Left ventricle myocardium inferior (tissue), 1 donor: Measurements from ENCODE around the gene CEACAM5. TPM values are rescaled to one million over a fixed set of nuclear protein-coding genes. Genes with fewer than 3 reads are reported as not detected.
"Not testable (repeated sequence)": the region's sequence is repeated elsewhere in the genome, so short reads cannot be mapped to it uniquely, and the experiment has no call there.

Experiments used
- DNase-seq: peaks from one replicate; pipeline ENCODE4 v3.0.0-alpha.2; 2020
- H3K27ac ChIP-seq: fragments of 200-600 bp; replicated peaks from 2 replicates; pipeline ENCODE4 v1.8.0; 2021
- H3K27me3 ChIP-seq: fragments of 200-600 bp; 2 replicates; pipeline ENCODE4 v1.8.0; 2021; ENCODE audit warnings: low read depth
- H3K36me3 ChIP-seq: fragments of 200-600 bp; 2 replicates; pipeline ENCODE4 v1.8.0; 2021
- H3K4me1 ChIP-seq: fragments of 200-600 bp; 2 replicates; pipeline ENCODE4 v1.8.0; 2021
- H3K4me3 ChIP-seq: fragments of 200-600 bp; 2 replicates; pipeline ENCODE4 v1.8.0; 2021; ENCODE audit warnings: mild to moderate bottlenecking, moderate library complexity
- H3K9me3 ChIP-seq: fragments of 200-600 bp; replicated peaks from 2 replicates; pipeline ENCODE4 v1.8.0; 2021
- intact Hi-C: fragments of 100-400 bp; cut with micrococcal nuclease; formaldehyde crosslinking; loops from one replicate; pipeline ENCODE4 v1.11.0; 2022
- total RNA-seq: library from RNA; stranded (reverse); fragmentation: NEBNext Ultra II Directional; extraction: Animal tissue kit (Norgen Biotek cat#: 25700); gene quantifications from one replicate; pipeline ENCODE4 v1.2.1, GENCODE V29; 2021
- TF ChIP-seq, protein P1 (sequence below): fragments of 200-600 bp; IDR thresholded peaks from 2 replicates; pipeline ENCODE4 v1.8.0; 2021; ENCODE audit warnings: antibody characterized with exemption, mild to moderate bottlenecking, borderline replicate concordance
- donor health status: DM: no; HTN: yes; CAD: no; lungs with severe emphysema.

The CEACAM5 gene
- total RNA-seq, 1 donor from 2014 or later, result 0.19 TPM

DNA sequence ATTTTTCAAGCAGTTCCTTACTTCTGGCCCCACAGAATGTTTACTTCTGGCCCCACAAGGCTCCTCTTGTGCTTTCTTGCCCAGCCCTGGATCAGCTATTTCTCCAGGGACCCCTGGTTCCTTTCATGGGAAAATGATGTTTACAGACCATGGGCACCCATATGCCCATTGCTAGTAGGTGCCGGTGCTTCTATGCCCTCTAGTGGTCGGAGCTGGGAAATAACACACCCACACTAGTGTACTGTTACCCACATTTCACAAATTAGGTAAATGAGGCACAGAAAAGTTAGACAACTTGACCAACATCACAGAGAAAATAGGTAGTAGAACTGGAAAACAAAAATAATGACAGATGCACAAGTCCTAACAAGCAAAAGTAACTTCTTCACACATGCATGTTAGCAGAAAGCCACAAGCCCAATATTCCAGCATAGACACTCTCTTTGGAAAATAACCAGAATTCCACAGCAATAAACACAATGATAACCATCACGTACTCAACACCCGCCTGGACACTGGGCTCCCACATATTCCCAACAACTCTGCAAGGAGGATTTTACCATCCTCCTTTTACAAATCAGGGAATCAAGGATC, 45.6 kb downstream of the CEACAM5 start:
- peaks cover 53% of the 10 kb centered on the region for H3K27me3 ChIP-seq
- no peak overlapping the region for H3K27ac ChIP-seq
- intact Hi-C loops, result no loop called here

DNA sequence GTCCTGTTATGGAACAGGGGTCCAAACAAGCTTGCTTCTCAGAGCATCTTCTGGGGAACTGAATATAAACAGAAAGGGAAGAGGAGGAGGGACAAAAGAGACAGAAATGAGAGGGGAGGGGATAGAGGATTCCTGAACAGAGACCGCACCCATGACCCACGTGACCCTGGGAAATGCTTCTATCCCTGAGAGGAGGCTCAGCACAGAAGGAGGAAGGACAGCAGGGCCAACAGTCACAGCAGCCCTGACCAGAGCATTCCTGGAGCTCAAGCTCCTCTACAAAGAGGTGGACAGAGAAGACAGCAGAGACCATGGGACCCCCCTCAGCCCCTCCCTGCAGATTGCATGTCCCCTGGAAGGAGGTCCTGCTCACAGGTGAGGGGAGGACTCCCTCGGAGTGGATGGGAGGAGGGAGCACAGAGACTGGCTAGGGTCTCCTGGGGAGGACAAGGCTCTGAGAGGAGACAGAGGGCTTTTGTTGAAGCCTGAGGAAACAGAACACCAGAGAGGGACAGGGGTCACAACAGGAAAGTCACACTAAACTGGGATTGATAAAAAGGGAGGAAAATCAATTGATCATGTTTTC, 47.0 kb downstream of the CEACAM5 start, which contains the start of gene CEACAM6:
TSS of gene CEACAM6 (plus strand) at position 203 of the 586 bp plus-strand sequence. CDS start at position 312, 109 bp downstream.
- no peaks in the 10 kb centered on the region for H3K36me3 ChIP-seq
- peaks cover 66% of the 10 kb centered on the region for H3K27me3 ChIP-seq
- no peaks in the 10 kb centered on the region for H3K9me3 ChIP-seq
- H3K4me3 ChIP-seq, result no peak within 1 kb of the TSS
- no peak for DNase-seq
- TF ChIP-seq, protein P1, sequence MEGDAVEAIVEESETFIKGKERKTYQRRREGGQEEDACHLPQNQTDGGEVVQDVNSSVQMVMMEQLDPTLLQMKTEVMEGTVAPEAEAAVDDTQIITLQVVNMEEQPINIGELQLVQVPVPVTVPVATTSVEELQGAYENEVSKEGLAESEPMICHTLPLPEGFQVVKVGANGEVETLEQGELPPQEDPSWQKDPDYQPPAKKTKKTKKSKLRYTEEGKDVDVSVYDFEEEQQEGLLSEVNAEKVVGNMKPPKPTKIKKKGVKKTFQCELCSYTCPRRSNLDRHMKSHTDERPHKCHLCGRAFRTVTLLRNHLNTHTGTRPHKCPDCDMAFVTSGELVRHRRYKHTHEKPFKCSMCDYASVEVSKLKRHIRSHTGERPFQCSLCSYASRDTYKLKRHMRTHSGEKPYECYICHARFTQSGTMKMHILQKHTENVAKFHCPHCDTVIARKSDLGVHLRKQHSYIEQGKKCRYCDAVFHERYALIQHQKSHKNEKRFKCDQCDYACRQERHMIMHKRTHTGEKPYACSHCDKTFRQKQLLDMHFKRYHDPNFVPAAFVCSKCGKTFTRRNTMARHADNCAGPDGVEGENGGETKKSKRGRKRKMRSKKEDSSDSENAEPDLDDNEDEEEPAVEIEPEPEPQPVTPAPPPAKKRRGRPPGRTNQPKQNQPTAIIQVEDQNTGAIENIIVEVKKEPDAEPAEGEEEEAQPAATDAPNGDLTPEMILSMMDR, result no peak
- H3K4me1 ChIP-seq, result peaks cover 4% of the 10 kb centered on the region
- H3K27ac ChIP-seq, result no peak within 1 kb of the TSS
- intact Hi-C loops, result no loop called here

More for the DNA sequence above, 45.6 kb downstream of the CEACAM5 start:
- Histone ChIP-seq H3K4me1 (peaks cover 4% of the 10 kb centered on the region), H3K36me3 (no peaks in the 10 kb centered on the region), H3K4me3 (no peak overlapping the region), H3K9me3 (no peaks in the 10 kb centered on the region)
- no peak for DNase-seq
- TF ChIP-seq, protein P1, result peak; percentile 72

DNA sequence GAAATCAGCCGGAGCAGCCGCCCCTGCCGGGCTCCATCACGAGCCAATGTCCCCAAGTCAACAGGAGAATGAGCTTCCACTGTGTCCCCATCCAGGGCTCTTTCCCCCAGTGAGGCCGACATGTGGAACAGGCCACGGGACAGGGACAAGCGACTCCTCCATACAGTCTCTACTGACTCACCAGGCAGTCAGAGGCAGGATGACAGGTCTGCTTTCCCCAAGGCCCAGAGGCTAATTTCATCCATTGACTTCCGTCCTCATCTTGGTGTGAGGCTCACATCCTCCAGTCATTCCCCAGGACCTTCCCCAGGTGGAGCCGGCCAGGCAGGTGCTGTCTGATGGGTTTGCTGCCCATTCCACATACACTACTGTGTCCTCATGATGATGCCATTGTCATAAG, 50.4 kb downstream of the CEACAM5 start:
- TF ChIP-seq, protein P1, result no peak
- H3K4me3 ChIP-seq, result no peak overlapping the region
- no peak for DNase-seq
- intact Hi-C loops, result no loop called here
- H3K4me1 ChIP-seq, result no peaks in the 10 kb centered on the region
- H3K36me3 ChIP-seq, result no peaks in the 10 kb centered on the region
- no peak overlapping the region for H3K27ac ChIP-seq
- peaks cover 81% of the 10 kb centered on the region for H3K27me3 ChIP-seq
- no peaks in the 10 kb centered on the region for H3K9me3 ChIP-seq

DNA sequence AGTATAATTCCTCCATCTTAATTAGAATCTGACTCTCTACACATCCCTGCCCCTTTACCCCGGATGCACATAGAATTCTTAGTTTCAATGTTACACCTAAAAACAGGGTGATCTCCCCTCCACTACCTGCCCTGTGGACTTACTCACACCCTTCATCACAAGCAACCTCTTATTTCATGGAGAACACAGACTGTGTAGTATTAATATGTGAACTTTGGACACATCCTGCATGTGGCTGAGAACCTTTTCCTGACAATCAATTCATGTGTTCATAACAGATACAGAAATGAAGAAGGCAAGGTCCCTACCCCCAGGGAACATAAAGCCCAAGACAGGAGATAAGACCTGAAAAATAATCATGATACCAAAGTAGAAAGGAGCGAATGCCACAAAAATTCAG, 58.7 kb downstream of the CEACAM5 start:
- Histone ChIP-seq H3K4me3 (no peak overlapping the region), H3K4me1 (no peaks in the 10 kb centered on the region), H3K27ac (no peak overlapping the region), H3K9me3 (no peaks in the 10 kb centered on the region), H3K27me3 (peaks cover 91% of the 10 kb centered on the region), H3K36me3 (no peaks in the 10 kb centered on the region)
- TF ChIP-seq, protein P1, result no peak
- no peak for DNase-seq
- intact Hi-C loops, result no loop called here

DNA sequence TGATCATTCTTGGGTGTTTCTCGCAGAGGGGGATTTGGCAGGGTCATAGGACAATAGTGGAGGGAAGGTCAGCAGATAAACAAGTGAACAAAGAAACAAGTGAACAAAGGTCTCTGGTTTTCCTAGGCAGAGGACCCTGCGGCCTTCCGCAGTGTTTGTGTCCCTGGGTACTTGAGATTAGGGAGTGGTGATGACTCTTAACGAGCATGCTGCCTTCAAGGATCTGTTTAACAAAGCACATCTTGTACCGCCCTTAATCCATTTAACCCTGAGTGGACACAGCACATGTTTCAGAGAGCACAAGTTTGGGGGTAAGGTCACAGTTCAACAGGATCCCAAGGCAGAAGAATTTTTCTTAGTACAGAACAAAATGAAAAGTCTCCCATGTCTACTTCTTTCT, 59.7 kb downstream of the CEACAM5 start:
- DNase-seq, H3K4me3 ChIP-seq, H3K36me3 ChIP-seq, H3K27ac ChIP-seq, intact Hi-C loops, H3K4me1 ChIP-seq, H3K9me3 ChIP-seq: not testable (repeated sequence)
- peaks cover 91% of the 10 kb centered on the region for H3K27me3 ChIP-seq

DNA sequence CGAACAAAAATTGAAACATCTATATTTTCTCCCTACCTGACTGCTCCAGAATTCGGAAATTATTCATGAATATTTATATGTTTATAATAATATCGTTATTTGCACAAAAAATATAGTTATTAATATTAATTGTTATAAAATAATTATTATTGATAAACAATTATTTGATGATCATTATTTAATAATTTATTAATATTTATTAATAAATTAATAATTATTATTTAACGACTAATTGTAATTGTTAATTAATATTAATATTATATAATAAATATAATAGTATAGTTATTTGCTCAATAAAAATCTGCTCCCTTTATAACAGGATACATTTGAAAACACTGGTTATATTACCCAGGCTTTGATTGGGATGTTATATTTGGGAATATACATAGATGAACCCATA, 61.2 kb downstream of the CEACAM5 start:
- no peak overlapping the region for H3K4me3 ChIP-seq
- no peaks in the 10 kb centered on the region for H3K9me3 ChIP-seq
- TF ChIP-seq, protein P1, result no peak
- H3K4me1 ChIP-seq, result no peaks in the 10 kb centered on the region
- intact Hi-C loops, result no loop called here
- no peak for DNase-seq
- no peak overlapping the region for H3K27ac ChIP-seq
- peaks cover 90% of the 10 kb centered on the region for H3K27me3 ChIP-seq
- no peaks in the 10 kb centered on the region for H3K36me3 ChIP-seq
